ENCODE measurements around the gene BHMT2.

Gene BHMT2

DNA sequence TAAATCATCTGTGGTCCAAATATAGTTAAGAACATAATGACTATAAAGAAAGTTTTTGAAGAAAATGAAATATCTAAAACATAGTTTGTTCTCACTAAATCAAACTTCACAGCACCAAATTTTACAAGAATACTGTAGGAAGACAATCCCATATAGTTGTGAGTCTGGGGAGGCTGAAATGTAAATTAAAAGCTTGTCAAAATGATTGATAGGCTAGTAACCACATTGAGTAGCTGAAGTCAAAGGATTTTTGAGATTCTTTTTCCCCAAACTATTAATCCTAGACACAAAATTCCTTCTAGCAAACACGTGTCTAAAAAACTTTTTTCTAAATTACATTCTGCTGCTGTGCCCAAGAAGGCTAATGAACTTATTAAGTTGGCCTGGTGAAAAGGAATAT lies 55.0 kb downstream of the BHMT2 start:
- no peak for DNase-seq

DNA sequence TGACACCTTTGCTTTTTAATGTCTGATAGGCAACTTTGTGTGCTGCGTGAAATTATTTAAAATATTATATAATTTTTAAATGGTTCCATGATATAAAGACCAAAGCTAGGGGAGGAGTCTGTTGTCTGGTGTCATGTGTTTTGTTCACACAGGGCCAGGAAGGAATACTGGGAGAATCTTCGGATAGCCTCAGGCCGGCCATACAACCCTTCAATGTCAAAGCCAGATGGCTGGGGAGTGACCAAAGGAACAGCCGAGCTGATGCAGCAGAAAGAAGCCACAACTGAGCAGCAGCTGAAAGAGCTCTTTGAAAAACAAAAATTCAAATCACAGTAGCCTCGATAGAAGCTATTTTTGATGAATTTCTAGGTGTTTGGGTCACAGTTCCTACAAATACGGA lies 61.2 kb downstream of the BHMT2 start:
- DNase-seq = no peak

DNA sequence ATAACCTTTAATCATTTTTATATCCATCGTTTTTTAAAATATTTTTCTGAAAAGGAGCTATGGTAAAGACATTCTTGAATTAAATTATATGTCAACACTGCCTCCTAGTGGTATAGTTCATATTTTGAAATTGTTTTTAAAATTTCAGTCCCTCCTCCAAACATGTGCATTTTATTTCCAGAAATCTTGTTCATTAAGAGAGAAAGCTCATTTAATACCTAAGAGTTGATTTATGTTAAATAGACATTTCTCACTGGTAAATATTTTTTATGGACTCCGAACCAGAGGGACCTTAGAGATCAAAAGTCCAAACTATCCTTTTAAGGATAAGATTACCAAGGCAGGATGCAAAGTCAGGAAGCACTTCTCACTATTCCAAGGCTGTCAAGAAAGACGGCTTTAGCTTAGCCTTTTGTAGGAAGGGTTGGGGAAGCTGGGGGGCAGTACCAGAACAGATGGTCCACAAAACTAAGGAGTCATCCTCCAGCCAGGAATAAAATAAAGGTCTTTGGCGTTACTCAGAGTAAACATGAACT lies 63.6 kb downstream of the BHMT2 start:
- no peak for DNase-seq

DNA sequence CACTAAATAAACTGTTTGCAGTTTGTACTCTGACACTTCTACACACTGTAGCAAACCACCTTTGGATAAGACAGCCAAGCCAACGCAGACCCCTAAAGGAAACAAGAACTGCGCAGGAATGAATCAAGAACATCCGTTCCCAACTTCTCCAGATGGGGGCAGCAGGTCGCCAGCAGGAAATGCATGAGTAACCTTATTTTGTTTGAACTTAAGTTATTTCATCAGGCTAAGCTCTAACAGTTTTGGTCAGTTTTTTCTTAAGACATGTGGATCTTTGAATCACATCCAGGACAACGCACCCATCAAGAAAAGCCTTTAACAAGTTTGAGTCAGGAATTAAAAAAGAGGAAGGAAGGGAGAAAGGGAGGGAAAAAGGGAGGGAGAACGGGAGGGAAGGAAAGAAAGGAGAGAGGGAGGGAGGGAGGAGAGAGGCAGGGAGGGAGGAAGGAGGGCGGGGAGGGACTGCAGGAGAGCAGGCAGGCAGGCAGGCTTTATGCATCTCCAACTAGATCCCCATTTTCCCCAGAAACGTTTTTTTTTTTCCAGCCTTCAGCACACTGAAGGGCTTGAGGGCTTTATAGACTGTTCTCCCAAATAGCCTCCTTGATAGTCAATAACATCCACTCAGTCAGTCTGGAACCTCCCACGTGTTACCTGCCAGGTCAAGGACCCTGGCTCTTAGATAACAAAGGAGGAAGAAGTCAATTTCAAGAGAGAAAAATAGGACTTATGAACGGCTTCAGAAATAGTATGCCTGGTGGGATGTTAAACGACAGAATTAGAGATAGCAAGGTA lies 64.3 kb downstream of the BHMT2 start:
- DNase-seq = no peak

DNA sequence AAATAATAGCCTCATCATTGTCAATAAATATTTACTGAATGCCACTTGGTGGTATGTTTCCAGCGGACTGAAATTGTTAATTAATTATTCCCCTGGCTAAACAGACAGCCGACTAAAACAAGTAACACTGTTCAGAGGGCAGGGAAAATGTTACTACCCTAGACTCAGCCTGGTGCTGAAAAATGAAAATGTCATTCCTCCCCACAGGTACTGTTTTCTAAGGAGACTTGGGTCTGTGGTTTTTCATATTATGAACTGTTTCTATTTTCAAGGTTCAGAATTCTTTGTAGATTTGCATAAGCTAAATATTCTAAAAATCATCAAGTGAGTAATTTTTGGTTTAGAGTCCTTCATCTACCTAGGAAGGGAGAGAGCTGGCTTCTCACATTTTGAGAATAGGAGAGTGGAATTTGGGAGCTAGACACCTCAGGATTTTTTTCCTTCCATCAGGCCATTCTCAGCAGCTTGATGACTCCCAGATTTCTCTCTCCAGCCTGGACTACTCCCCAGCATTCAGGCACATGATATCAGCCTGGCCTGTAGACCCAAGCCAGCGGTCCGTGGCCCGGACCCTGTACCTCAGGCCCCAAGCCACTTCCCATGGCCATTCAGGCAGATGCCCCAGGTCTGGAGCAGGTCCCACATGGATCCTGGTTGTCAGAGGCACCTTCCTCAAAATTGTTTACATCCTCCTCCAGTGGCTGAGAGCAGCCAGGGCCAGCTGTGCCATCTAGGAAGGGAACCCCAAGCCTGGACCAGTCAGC lies 66.4 kb downstream of the BHMT2 start:
- DNase-seq = no peak

DNA sequence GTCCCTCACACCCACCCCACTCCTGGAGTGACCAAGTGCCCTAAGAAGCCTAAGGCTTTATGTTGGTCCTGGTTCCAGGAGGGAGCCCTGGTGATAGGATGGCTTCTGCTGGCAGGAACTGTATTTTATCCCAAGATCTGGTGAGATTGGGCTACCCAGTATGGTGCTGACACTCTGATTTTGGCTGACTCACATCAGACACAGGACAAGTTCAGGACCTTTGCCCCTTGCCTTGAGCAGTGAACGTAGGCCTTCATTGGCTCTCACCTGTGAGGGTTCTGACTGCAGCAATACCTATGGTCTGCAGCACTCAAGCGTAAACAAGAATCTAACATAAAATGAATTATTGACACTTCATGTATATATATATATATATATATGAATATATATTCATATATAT lies 67.1 kb downstream of the BHMT2 start:
- no peak for DNase-seq
